Glutamatergic neuron (in vitro differentiated cells): ENCODE measurements around the gene NKPD1. TPM values are rescaled to one million over a fixed set of nuclear protein-coding genes. Genes with fewer than 3 reads are reported as not detected.

Experiments
- DNase-seq: peaks from one replicate; pipeline ENCODE4 v3.0.0; 2022
- H3K27ac Mint-ChIP-seq: one replicate; pipeline ENCODE4 v1.8.0; 2020; ENCODE audit warnings: mild to moderate bottlenecking, mixed read lengths, inconsistent platforms; ENCODE audit not compliant: unreplicated experiment
- H3K27me3 Mint-ChIP-seq: one replicate; pipeline ENCODE4 v1.8.0; 2020; ENCODE audit warnings: mild to moderate bottlenecking, moderate library complexity, mixed read lengths, inconsistent platforms; ENCODE audit not compliant: unreplicated experiment
- H3K36me3 Mint-ChIP-seq: one replicate; pipeline ENCODE4 v1.8.0; 2020; ENCODE audit warnings: mild to moderate bottlenecking, mixed read lengths, inconsistent platforms; ENCODE audit not compliant: unreplicated experiment
- H3K4me1 Mint-ChIP-seq: one replicate; pipeline ENCODE4 v1.8.0; 2020; ENCODE audit warnings: mild to moderate bottlenecking, low read depth, mixed read lengths, inconsistent platforms; ENCODE audit not compliant: unreplicated experiment
- H3K4me3 Mint-ChIP-seq: one replicate; pipeline ENCODE4 v1.8.0; 2020; ENCODE audit warnings: mild to moderate bottlenecking, mixed read lengths, inconsistent platforms; ENCODE audit not compliant: unreplicated experiment
- H3K9me3 Mint-ChIP-seq: one replicate; pipeline ENCODE4 v1.8.0; 2020; ENCODE audit warnings: mild to moderate bottlenecking, moderate library complexity, mixed read lengths, inconsistent platforms; ENCODE audit not compliant: unreplicated experiment
- total RNA-seq: library from RNA; stranded (reverse); fragmentation: NEBNext Ultra II Directional; extraction: Animal tissue kit (Norgen Biotek cat#: 25700); gene quantifications from one replicate; pipeline ENCODE4 v1.2.1, GENCODE V29; 2021; ENCODE audit not compliant: unreplicated experiment
- TF ChIP-seq, protein P1 (sequence below): fragments of 200-600 bp; sonication (generic); IDR thresholded peaks from one replicate; pipeline ENCODE4 v1.5.0; 2021; ENCODE audit not compliant: partially characterized antibody, unreplicated experiment

NKPD1 gene
- total RNA-seq, 1 donor from 2014 or later = 1.2 TPM

DNA sequence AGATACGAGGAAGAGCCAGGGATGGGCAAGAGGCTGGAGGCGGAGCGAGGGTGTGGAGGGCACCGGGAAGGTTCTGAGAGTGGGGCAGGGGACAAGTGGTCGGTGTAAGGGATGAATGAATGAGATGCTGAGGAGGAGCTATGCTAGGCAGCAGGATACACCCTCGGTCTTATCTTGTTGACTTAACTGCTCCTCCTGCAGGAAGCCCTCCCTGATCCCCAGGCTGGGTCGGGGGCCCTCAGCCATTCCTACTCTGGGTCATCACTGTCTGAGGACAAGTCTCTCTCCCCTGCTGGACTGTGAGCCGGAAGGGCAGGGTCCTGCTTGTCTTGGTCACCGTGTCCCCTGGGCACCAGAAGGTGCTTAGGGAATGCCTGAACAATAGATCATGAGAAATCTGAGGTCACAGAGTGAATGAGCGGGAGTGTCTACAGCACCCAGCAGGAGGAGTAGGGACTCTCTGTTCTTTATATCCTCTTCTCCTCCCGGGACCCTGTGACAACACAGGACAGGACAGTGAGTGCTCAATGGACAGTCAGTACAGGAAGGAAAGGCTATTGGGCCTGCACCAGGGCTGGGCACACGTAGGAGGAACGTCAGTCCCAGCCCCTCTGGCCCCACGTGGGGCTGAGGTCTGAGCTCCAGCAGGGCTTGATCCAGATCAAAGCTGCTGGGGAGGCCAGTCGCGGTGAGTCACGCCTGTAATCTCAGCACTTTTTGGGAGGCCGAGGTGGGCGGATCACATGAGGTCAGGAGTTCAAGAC lies 6.5 kb downstream of the NKPD1 start:
- no peak for DNase-seq
- TF ChIP-seq, protein P1, sequence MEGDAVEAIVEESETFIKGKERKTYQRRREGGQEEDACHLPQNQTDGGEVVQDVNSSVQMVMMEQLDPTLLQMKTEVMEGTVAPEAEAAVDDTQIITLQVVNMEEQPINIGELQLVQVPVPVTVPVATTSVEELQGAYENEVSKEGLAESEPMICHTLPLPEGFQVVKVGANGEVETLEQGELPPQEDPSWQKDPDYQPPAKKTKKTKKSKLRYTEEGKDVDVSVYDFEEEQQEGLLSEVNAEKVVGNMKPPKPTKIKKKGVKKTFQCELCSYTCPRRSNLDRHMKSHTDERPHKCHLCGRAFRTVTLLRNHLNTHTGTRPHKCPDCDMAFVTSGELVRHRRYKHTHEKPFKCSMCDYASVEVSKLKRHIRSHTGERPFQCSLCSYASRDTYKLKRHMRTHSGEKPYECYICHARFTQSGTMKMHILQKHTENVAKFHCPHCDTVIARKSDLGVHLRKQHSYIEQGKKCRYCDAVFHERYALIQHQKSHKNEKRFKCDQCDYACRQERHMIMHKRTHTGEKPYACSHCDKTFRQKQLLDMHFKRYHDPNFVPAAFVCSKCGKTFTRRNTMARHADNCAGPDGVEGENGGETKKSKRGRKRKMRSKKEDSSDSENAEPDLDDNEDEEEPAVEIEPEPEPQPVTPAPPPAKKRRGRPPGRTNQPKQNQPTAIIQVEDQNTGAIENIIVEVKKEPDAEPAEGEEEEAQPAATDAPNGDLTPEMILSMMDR = no peak
- Mint-ChIP-seq H3K4me3 (peak overlapping the region; percentile 79), H3K27me3 (peaks cover 15% of the 10 kb centered on the region), H3K9me3 (peaks cover 15% of the 10 kb centered on the region), H3K36me3 (no peaks in the 10 kb centered on the region), H3K27ac (peak overlapping the region; percentile 17), H3K4me1 (peaks cover 8% of the 10 kb centered on the region)

DNA sequence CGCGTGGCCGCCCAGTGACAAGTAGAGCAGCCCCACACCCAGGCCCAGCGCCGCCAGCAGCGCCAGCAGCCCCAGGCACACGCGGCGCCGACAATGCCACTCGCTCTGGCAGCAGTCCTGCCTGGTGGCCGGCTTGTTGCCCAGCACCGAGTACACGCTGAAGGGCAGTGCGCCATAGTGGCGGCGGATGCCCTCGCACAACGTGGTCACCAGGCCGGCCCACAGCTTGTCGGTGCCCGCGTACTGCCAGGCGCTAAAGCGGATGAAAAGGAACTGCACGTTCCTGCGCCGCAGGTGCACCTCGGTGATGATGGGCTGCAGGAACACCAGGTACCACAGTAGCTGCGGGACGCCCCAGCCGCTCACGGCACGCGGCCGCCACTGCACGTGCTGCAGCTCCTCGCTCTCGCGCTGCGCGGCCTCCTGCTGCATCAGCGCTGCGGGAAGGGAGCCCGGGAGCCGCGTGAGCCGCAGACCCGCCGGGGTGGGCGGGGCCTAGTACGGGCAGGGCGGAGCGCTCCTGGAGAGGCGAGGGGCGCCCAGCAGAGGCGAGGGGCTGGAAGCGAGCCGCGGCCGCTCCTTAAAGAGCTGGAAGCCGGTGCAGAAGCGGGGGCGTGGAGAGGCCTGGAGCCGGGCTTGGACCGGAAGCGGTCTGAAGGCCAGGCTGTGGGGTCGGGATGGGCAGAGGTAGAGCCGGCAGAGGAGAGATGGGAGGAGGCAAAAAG lies 7.3 kb downstream of the NKPD1 start:
- peak overlapping the region; percentile 17 for H3K27ac Mint-ChIP-seq
- H3K4me1 Mint-ChIP-seq = peaks cover 8% of the 10 kb centered on the region
- peaks cover 15% of the 10 kb centered on the region for H3K27me3 Mint-ChIP-seq
- H3K36me3 Mint-ChIP-seq = no peaks in the 10 kb centered on the region
- DNase-seq = peak; percentile 87
- H3K9me3 Mint-ChIP-seq = peaks cover 18% of the 10 kb centered on the region
- TF ChIP-seq, protein P1 = no peak
- peak overlapping the region; percentile 79 for H3K4me3 Mint-ChIP-seq

DNA sequence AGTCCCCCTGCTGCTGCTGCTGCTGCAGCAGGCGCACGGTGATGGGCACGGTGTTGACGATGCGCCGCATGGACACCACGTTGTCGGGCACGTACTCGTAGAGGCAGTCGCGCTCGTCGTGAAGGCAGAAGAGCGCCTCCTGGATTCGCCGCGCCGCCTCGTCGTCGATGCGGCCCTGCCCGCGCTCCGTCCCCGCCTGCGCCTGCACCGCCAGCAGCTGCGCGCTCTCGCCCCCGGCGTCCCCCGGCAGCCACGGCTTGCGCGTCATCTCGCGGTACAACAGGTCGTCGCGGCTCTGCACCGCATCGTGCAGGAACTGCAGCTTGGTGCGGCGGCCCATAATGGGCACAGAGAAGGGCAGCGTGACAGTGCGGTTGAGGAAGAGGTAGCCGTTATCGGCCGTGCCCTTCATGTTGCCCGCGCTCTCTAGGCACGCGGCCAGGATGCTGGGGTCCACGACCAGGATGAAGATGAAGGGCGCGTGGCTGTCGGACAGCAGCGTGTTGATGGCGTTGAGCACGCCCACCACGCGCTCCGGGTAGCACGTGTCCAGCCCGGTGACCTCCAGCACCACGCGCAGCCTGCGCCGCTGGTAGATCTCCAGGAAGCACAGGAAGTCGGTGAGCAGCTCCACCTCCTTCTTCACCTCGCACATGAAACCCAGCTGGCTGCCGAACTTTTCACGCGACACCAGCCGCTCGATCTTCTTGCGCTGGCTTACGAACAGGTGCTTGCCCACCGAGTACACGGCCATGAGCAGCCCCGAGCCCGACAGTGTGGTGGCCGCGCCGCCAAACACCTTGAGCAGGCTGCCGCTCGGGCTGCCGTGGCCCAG lies 8.1 kb downstream of the NKPD1 start:
- Mint-ChIP-seq H3K9me3 (peaks cover 18% of the 10 kb centered on the region), H3K36me3 (no peaks in the 10 kb centered on the region), H3K4me3 (peak overlapping the region; percentile 38), H3K27me3 (peaks cover 15% of the 10 kb centered on the region), H3K4me1 (peaks cover 8% of the 10 kb centered on the region), H3K27ac (no peak overlapping the region)
- TF ChIP-seq, protein P1 = no peak
- DNase-seq = peak; percentile 69

DNA sequence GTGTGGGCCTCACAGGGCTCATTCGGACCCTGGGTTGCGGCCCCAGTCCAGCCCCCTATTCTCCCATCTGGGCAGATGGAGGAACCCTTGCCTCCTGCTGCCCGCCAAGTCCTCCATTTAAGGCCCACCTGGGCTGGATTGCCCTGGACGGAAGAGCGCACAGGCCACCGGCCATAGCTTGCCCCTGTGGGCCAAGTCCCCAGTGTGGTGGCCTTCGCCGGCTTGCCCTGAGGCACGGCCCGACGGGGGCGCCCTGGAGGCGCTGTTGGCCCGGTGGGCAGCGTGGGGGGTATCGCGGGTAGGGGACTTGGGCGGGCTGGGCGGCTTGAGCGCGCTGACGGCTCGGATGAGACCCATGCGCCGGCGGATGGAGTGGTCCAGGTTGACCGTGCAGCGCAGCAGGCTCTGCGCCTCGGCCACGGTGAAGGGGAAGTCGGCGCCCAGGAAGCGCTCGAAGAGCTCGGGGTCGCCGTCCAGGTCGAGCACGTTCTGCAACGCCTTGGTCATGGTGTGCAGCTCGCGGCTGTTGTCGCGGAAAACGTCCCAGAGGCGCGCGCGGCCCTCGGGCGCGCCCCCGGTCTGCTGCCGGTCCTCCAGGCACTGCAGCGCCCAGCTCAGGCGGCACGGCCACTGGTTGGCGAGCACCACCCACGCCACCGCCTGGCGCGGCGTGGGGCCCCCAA lies 8.8 kb downstream of the NKPD1 start:
- H3K27me3 Mint-ChIP-seq = peaks cover 13% of the 10 kb centered on the region
- H3K4me3 Mint-ChIP-seq = no peak overlapping the region

More for the DNA sequence above, 8.8 kb downstream of the NKPD1 start:
- peaks cover 19% of the 10 kb centered on the region for H3K9me3 Mint-ChIP-seq
- peaks cover 8% of the 10 kb centered on the region for H3K4me1 Mint-ChIP-seq
- H3K27ac Mint-ChIP-seq = no peak overlapping the region
- DNase-seq = no peak
- H3K36me3 Mint-ChIP-seq = no peaks in the 10 kb centered on the region
- TF ChIP-seq, protein P1 = no peak
